ENCODE results near the gene BBX.
"Not testable (repeated sequence)": the region's sequence is repeated elsewhere in the genome, so short reads cannot be mapped to it uniquely, and the experiment has no call there.

The BBX gene

GRCh38 chr3:107689355-107689754 lies 166.6 kb downstream of the BBX start:
- no peak for DNase-seq

DNA sequence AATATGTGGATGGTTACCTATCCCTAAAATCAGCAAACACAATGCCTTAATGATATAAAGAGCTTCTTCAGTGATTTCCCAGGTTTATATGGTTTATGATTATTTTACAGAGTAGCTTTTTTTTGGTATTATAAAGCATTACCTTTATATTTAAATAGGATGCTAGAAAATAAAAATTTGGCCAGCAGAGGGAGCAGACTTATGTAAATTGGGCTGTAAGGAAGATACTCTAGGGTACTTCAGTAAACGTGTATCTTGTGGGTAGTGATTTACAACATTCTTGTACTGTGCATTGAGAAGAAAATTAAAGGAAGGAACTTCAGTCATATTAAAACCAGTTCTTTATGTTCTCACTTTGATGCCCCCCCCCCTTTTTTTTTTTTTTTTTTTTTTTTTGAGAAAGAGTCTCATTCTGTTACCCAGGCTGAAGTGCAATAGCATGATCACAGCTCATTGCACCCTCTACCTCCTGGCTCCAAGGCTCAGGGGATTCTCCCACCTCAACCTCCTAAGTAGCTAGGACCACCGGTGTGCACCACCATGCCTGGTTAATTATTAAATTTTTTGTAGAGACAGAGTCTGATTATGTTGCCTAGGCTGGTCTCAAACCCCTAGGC lies 167.9 kb downstream of the BBX start:
- peak; percentile 78 for DNase-seq

DNA sequence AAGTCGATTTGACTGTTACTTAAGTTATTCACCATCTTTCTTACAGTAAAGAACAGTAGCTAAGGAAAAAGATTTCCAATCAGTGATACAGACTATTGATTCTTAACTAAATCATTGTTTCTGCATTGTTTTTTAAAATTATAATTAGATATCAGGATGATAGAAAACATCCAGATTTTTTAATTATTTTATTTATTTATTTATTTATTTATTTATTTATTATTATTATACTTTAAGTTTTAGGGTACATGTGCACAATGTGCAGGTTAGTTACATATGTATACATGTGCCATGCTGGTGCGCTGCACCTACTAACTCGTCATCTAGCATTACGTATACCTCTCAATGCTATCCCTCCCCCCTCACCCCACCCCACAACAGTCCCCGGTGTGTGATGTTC lies 169.2 kb downstream of the BBX start:
- DNase-seq, result not testable (repeated sequence)

GRCh38 chr3:107697348-107697747 lies 174.6 kb downstream of the BBX start:
- not testable (repeated sequence) for DNase-seq

- not testable (repeated sequence) for DNase-seq
Measured at GRCh38 chr3:107697855-107698254, 175.1 kb downstream of the BBX start.

DNA sequence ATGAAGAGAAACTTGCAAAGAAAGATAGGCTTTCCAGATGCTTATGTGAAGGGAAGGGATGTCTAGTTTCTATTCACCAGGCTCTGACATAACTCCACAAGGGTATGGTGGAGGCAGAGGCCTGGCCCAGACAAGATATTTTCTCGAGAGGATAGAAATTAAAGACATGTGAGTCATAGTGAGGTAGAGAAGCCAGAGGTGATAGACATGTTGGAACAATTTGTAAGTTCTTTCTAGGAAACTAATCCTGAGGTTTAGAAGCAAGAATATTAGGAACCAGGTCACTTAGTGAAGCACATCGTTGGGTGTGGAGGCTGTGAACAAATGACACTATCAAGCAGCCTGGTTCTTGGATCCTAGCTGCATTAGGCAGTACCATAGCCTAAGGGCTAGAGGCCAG lies 176.9 kb downstream of the BBX start:
- no peak for DNase-seq

- DNase-seq, result no peak
Measured at GRCh38 chr3:107701299-107701698, 178.5 kb downstream of the BBX start.

DNA sequence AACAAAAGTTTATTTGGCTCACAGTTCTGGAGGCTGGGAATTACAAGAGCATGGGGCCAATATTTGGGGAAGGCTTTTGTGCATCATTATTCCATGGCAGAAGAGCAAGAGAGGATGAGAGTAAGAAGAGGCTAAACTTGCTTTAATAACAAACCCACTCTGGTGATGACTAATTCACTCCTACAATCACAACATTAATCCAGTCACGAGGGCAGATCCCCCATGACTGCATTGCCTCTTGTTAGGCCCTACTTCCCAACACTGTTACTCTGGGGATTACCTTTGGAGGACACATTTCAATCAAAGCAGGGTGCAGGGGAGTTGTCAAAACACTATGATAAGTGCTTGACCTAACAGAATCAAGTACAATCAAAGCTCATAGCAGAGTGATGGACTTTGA lies 181.7 kb downstream of the BBX start:
- DNase-seq, result no peak

DNA sequence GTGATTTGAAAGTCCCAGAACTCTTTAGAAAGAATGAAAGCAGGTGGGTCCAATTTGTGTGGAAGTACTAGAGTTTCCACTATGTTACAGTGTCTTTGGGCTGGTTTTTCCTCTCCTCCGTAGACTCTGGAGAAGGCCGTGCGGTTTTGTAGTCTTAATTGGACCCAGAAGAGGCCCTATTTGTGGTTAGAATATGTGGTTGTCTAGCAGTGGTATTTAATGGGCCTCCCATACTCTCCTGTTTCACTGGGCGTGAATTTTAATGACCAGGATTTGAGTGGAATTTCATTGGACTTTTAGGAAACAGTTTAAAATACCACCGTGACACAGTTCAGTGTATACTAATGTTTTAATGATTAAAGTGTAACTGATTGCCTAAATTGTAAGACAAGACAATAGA lies 182.3 kb downstream of the BBX start:
- DNase-seq, result no peak

DNA sequence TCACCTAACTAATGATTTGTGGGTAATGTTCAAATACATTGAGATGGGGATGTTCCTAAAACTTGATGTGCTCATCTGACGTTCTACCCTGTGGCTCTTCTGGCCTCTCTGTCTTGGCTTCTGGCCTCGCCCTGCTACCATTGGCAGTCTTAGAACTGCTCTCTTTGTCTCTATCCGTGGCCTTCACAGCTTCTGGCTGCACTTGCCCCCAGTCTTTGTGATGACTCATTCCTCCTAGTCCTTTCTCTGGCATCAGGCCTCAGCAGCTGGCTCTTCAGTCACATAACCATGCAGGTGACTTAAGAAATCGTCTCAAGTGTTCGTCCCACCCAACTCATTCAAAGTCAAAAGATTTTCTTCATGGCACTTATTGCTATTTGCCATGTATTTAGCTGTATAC lies 188.1 kb downstream of the BBX start:
- DNase-seq, result no peak

- DNase-seq, result no peak
Measured at GRCh38 chr3:107716734-107717133, 194.0 kb downstream of the BBX start.

GRCh38 chr3:107718547-107718946 lies 195.8 kb downstream of the BBX start:
- DNase-seq, result peak; percentile 45

GRCh38 chr3:107727102-107727501 lies 204.3 kb downstream of the BBX start:
- no peak for DNase-seq

GRCh38 chr3:107729686-107730085 lies 206.9 kb downstream of the BBX start:
- no peak for DNase-seq

DNA sequence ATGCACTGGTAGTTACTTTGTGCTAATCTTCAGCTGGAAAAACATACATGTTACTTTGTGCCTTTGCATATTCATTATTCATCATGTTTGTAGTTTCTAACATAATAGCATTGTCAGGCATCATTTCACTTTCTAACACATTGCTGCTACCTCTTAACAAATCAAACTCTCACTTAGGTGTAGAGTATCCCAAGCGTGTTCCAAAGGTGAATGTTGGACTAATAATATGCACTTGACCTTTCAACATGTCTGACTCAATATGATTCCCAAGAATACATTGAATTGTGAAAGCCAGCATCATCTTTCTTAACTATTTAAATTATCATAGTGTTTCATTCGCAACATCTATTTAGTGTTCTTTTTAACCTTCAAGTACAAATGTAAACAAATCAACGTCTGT lies 211.6 kb downstream of the BBX start:
- no peak for DNase-seq

DNA sequence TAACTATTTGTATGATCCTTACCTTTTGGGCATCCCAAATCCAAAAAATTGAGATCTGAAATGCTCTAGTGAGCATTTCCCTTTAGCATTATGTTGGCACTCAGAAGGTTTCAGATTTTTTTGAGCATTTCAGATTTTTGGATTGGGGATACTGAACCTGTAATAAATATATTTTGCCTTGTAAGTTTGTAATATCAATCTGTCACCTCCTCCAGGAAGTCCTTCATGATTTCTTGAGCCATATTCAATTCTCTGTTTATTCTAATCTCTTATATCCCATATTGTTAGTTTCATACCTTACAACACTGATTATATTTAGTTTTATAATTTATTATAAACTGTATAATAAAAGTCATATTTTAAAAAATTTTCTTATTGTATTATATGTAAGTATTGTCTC lies 215.2 kb downstream of the BBX start:
- no peak for DNase-seq

DNA sequence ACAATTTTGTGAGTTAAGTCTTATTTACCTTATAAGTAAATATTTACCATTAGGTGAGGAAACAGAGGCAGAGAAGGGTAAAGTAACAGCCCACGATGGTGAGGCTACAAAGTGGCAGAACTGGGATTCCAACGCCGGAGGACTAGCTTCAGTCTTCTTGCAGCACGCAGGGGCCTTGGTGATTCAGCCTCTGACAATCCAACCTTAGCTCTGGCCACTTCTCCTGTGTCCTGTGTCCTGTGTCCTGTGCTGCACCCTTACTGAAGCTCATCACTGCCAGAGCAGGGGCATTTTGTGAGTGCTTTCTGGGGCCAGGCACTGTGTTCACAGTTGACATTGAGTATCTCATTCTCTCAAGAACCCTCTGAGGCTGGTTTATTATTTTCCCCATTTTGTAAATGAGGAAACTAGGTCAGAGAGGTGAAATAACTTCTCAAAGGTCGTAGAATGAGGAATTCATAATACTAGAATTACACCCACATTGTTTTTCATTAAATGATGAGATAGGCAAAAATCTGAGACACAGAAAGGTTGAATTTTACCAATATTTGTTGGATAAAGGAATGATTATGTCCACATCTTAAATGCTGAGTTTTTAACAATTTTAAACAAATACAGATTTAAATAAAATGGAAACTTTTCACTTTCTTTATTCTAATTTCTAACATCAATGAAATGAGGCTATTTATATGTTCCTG lies 215.9 kb downstream of the BBX start:
- DNase-seq, result no peak

DNA sequence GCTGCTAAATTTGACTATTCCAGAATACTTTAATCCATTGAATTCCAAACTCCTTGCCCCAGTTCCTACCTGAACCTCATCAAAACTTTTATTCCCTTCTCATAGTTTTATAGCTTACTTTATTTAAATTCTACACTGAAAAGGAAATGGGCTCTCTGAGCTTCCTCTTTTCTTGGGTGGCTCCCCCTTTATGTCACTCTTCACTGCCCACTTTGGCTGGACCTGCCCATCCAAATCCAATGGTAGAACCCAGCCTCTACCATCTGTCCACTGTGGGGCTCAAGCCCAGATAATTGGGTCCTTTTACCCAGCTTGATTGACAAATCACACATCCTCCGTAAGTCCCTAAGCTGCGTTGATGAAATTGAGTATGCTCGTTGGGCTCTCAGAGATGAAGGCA lies 216.5 kb downstream of the BBX start:
- DNase-seq, result no peak

DNA sequence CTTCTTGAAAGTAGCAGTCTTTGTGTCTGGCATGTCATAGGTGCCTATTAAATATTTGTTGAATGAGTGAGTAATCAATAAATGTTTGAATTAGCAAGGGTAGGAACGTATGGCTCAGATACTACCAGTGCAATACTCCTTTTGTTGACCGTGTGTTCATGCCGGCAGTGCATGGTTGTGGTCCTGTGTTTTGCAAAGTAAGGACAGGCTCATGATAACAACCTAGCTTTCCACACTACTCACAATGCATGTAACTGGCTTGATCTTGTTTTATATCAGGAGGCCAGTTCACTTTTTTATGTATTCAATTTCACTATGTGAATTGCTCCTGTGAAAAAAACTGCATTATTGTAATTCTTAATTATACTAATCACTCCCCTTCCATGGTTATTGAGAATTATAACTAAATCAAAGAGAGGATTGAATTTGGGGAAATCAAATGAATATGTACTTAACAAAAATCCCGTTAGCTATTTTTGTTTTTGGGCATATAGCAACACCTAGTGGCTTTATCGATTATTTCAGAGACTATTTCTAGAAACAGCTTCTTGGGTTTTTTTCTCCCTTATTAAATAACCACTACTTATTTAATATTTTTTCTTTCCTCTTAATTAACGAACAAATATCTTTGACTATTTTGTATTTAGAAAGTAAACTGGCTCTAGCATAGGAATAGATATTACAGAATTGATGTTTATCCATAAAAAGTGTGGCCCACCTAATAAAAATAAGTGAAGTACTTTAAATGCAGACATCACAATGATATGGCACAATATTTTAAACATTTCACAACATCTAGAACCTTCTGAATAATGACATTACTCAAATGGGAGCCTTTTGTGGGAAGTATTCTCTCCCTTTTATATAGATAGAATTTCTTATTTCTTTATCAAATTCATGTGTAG lies 218.5 kb downstream of the BBX start:
- peak; percentile 54 for DNase-seq

DNA sequence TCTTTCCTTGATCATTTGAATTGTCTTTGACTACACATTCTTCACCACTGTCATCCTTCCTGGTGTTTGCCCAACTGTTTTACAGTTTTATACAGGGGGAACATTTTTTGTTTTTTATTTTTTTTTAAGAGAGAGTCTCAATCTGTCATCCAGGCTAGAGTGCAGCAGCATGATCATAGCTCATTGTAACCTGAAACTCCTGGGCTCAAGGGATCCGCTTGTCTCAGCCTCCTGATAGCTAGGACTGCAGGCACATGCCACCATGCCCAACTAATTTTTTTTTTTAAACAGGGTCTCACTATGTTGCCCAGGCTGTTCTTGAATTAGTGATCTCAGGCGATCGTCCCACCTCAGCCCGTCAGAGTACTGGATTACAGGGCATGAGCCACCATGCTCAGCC lies 222.6 kb downstream of the BBX start:
- peak; percentile 23 for DNase-seq

- DNase-seq, result peak; percentile 98
Measured at GRCh38 chr3:107752202-107752990, 229.6 kb downstream of the BBX start.

DNA sequence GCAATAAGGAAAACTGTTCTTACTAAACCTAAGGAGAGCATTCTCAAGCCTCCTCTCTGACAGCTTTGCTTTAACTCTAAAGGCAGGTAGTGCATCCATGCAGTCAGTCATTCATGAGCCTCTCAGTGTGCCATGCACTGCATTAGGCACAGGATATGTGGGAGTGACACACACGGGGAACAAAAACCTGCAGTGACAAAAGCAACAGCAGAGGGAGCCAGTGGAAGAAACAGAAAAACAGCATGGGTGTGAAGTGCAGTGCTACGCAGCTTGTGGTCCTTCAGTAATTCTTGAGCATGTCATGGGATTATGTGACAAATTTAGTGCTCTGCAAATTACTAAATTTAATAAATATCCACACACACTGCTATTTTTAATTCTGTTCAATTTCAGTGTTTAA lies 230.7 kb downstream of the BBX start:
- DNase-seq, result peak; percentile 85

DNA sequence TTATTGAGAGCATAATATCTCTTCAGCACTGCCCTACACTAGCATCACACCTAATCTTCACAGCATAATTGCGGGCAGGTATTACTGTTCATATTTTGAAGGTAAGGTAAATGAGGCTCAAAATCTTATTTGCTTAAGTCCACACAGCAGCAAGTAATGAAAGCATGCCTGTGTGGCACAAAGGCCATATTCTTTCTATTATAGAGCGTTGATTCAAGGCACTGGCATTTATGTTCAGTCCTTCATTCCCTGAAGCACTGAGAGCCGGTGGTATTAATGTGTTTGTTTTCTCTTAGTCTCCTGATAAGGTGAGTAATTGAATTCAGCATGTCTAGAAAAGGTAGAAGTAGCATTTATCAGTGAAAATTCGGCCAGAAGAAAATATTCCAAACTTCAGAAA lies 231.2 kb downstream of the BBX start:
- DNase-seq, result peak; percentile 77

Measured in NCI-H146 (cell line).